Liver (tissue), 2 donors: ENCODE measurements around the gene CLN5.

Source experiments
- CTCF ChIP-seq: fragments of 150-350 bp; IDR thresholded peaks from 2 replicates; pipeline ENCODE4 v1.5.1; 2017; ENCODE audit warnings: improper control_type of control experiment, low read depth, low read length; ENCODE audit not compliant: missing input control
- FOXA1 ChIP-seq: IDR thresholded peaks from 2 replicates; pipeline ENCODE4 v1.6.1; 2016; ENCODE audit warnings: antibody characterized with exemption
- donor health status: healthy.

- TF ChIP-seq CTCF (no peak), FOXA1 (no peak)
These were observed 25.2 kb downstream of the CLN5 start for GRCh38 chr13:77016888-77017623.
